Fibroblast of mammary gland (primary cell): ENCODE results near the gene WASHC4.

Source experiments
- DNase-seq: peaks from one replicate; pipeline ENCODE4 v3.0.0-alpha.2; 2010; ENCODE audit warnings: low read depth
- H3K4me3 ChIP-seq: 2 replicates; pipeline ENCODE4 v1.5.1; 2011; ENCODE audit warnings: low read depth, mild to moderate bottlenecking, low read length, moderate library complexity; ENCODE audit not compliant: control insufficient read depth
- TF ChIP-seq, protein P1 (sequence below): conservative IDR thresholded peaks from 2 replicates; pipeline ENCODE4 v1.5.1; 2011; ENCODE audit warnings: low read depth, low read length, inconsistent platforms; ENCODE audit not compliant: control insufficient read depth, insufficient read depth

WASHC4 gene

DNA sequence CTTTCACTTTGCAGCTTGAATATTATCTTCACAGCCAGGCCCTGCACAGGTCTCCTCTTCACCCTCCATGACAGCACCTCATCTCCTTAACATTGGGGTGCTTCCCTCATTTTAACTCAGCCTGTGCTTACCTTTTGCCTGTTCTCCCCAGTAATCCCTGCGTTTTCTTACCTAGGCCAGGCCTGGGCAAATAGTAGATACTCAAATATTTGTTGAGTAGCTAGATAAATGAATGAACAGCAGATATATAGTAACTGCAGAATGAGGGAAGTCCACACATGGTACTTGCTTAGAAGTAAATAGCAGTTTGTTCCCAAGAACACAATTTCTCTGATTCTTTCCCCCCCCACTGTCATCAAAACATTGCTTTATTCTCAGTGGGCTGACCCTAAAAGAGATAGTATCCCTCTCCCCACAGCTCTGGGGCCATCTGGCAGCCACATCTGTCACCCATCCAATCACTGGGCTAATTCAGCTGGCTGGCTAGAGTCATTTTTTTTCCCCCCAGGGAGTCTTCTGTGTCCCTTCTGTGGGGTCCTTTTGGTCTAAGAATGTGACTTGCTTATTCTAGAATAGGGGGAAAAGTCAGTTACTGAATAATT, 85.2 kb downstream of the WASHC4 start:
- H3K4me3 ChIP-seq, result no peak overlapping the region
- TF ChIP-seq, protein P1, sequence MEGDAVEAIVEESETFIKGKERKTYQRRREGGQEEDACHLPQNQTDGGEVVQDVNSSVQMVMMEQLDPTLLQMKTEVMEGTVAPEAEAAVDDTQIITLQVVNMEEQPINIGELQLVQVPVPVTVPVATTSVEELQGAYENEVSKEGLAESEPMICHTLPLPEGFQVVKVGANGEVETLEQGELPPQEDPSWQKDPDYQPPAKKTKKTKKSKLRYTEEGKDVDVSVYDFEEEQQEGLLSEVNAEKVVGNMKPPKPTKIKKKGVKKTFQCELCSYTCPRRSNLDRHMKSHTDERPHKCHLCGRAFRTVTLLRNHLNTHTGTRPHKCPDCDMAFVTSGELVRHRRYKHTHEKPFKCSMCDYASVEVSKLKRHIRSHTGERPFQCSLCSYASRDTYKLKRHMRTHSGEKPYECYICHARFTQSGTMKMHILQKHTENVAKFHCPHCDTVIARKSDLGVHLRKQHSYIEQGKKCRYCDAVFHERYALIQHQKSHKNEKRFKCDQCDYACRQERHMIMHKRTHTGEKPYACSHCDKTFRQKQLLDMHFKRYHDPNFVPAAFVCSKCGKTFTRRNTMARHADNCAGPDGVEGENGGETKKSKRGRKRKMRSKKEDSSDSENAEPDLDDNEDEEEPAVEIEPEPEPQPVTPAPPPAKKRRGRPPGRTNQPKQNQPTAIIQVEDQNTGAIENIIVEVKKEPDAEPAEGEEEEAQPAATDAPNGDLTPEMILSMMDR, result no peak
- DNase-seq, result no peak

DNA sequence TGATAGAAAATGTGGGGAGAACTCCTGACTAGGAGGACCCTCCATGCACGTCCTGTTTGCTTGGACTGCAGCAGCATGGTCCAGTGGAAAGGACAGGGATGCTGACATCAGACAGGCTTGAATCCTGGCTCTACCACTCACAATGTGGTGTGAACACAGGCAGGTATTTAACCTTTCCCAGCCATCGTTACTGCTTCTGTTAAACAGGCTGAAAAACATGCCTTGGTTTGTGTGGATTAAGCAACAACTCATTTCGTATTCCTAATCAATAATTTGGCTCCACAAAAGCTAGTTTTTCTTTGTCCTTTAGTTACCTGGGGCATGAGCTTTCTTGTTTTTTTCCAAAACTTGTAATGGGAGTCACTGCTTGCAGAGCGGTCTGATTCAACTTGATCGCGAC, 87.4 kb downstream of the WASHC4 start:
- H3K4me3 ChIP-seq, result no peak overlapping the region
- TF ChIP-seq, protein P1, result no peak
- no peak for DNase-seq

DNA sequence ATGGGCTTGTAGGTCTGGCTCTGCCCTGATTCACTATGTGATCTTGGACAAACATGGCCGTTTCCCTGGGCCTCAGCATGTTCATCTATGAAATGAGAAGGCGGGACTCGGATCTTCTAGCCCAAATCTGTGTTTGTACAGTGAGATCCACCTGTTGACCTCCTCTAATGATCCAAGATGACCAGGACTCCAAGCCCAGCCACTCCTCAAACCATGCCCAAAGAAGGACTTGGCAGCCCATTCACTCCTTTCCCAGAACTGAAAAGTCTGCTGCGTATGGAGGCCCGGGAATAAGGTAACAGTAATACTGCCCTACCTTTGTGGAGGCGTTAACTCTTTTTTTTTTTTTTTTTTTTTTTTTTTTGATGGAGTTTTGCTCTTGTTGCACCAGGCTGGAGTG, 88.6 kb downstream of the WASHC4 start:
- TF ChIP-seq, protein P1, result no peak
- no peak for DNase-seq
- H3K4me3 ChIP-seq, result no peak overlapping the region

DNA sequence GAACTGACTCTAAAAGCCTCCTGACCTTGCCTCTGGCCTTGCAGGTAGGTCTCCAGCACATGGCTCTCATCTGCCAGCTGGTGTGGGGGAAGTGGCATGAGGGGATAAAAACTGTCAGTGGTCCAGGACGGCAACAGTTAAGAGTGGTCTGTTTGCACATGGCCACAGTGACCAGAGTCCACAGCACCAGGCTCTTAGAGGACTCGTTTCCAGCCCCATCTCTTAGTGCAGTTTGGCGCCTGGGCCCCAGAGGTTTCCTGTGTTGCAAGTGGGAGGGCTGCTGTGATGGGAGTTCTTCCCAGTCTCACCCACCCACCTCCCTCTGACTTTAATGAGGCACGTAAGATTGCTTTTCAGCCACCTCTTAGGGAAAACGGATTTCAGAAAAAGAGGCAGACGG, 91.4 kb downstream of the WASHC4 start:
- H3K4me3 ChIP-seq, result no peak overlapping the region
- no peak for DNase-seq
- TF ChIP-seq, protein P1, result no peak

DNA sequence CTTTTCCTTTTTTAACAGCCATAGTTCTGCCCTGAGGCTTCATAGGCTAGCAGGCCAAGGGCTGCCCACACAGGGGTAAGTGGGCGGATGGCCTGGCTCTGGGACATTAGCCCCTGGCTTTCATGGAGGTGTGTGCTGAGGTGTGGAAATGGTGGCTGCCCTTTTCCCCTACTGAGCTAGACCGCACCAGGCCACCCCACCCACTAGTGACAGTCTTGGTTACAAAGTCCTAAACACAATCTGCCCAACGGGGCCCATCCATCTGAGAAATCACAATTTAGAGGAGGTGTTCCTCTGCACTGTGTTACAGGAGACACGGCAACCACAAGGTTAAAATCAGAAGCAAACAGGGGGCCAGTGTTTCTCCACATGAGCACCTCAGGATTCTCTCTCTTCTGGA, 92.9 kb downstream of the WASHC4 start:
- TF ChIP-seq, protein P1, result no peak
- no peak for DNase-seq

DNA sequence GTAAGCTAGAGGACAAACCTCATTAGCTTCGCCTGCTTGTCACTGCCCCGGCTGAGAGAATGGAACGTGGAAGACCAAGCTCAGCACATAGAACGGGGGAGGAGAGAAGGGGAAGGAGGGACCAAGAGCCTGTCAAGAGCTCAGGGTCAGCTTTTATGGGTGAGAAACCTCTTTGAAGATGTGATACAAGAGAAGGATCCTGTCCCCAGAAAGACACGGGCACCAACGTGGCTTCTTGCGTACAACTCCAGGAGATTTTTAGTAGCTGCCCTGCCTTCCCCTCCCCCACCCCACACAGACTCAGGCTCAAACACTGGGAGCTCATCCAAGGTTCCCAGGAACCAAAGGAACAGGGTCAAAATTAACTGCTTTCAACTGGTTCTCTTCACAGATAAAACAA, 93.8 kb downstream of the WASHC4 start:
- no peak overlapping the region for H3K4me3 ChIP-seq
- DNase-seq, result no peak
- TF ChIP-seq, protein P1, result no peak

More for the DNA sequence above, 92.9 kb downstream of the WASHC4 start:
- no peak overlapping the region for H3K4me3 ChIP-seq

DNA sequence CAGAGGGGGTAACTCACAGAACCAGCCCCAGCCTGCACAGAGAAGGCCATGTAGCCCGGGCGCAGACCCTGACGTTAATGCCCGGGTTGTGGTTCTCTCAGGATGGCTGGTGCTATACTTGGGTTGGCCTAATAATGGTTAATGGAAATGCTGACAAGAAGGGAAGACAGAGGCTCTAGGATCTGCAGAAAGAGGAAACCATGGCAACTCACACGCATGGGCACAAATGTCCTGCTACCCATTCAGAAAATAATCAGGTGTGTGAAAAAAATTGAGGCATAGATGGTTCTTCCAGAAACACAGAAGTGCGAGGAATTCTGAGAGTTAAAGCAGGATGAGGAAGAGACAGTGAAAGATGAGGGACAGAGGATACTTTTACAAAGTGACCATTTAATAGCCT, 94.7 kb downstream of the WASHC4 start:
- DNase-seq, result no peak
- TF ChIP-seq, protein P1, result no peak
- no peak overlapping the region for H3K4me3 ChIP-seq
